GM23338 (cell line): ENCODE data around the gene ACTR5. TPM values are rescaled to one million over a fixed set of nuclear protein-coding genes. Genes with fewer than 3 reads are reported as not detected.

ENCODE experiments used
- ATAC-seq: fragments of 200-7000 bp; cut with Tn5 transposase; 3 replicates; pipeline ENCODE4 v1.9.1; 2020
- DNase-seq: peaks from one replicate; pipeline ENCODE4 v3.0.0-alpha.2; 2015; ENCODE audit warnings: low spot score
- H2AFZ ChIP-seq: fragments of 200-600 bp; sonication (generic); 2 replicates; pipeline ENCODE4 v1.8.0; 2016; ENCODE audit warnings: antibody characterized with exemption, mild to moderate bottlenecking, moderate library complexity
- H3F3A ChIP-seq: fragments of 200-600 bp; sonication (generic); replicated peaks from 2 replicates; pipeline ENCODE4 v1.8.0; 2017; ENCODE audit warnings: antibody characterized with exemption, mixed run types, low read depth
- H3K27ac ChIP-seq: fragments of 200-600 bp; sonication (generic); 2 replicates; pipeline ENCODE4 v1.6.1; 2016; ENCODE audit warnings: low read depth
- H3K27me3 ChIP-seq: fragments of 200-600 bp; sonication (generic); 2 replicates; pipeline ENCODE4 v1.8.0; 2016; ENCODE audit warnings: mild to moderate bottlenecking, mixed run types, moderate library complexity; ENCODE audit not compliant: insufficient read depth
- H3K36me3 ChIP-seq: fragments of 200-600 bp; sonication (generic); 2 replicates; pipeline ENCODE4 v1.8.0; 2016; ENCODE audit warnings: mild to moderate bottlenecking; ENCODE audit not compliant: insufficient read depth
- H3K4me1 ChIP-seq: fragments of 200-600 bp; sonication (generic); 2 replicates; pipeline ENCODE4 v1.8.0; 2016; ENCODE audit warnings: mild to moderate bottlenecking, moderate library complexity; ENCODE audit not compliant: insufficient read depth
- H3K4me2 ChIP-seq: fragments of 200-600 bp; sonication (generic); 2 replicates; pipeline ENCODE4 v1.7.1; 2017; ENCODE audit warnings: mixed run types
- H3K4me3 ChIP-seq: fragments of 200-600 bp; sonication (generic); 2 replicates; pipeline ENCODE4 v1.6.1; 2016; ENCODE audit warnings: mixed run types
- H3K79me2 ChIP-seq: fragments of 200-600 bp; sonication (generic); replicated peaks from 2 replicates; pipeline ENCODE4 v1.8.0; 2017; ENCODE audit warnings: mild to moderate bottlenecking; ENCODE audit not compliant: insufficient read depth
- H3K9me2 ChIP-seq: fragments of 200-600 bp; sonication (generic); 2 replicates; pipeline ENCODE4 v1.8.0; 2017; ENCODE audit not compliant: insufficient read depth
- H4K20me1 ChIP-seq: fragments of 200-600 bp; sonication (generic); replicated peaks from 2 replicates; pipeline ENCODE4 v1.8.0; 2017; ENCODE audit warnings: mild to moderate bottlenecking; ENCODE audit not compliant: insufficient read depth
- H3K27ac Mint-ChIP-seq: 2 replicates; pipeline ENCODE4 v1.8.0; 2020; ENCODE audit warnings: inconsistent platforms, mild to moderate bottlenecking, moderate library complexity, mixed read lengths
- H3K27me3 Mint-ChIP-seq: 3 replicates; pipeline ENCODE4 v1.8.0; 2022; ENCODE audit warnings: low read depth, mild to moderate bottlenecking, moderate library complexity, mixed read lengths, inconsistent platforms; ENCODE audit not compliant: insufficient read depth, poor library complexity
- H3K36me3 Mint-ChIP-seq: 3 replicates; pipeline ENCODE4 v1.8.0; 2021; ENCODE audit warnings: low read depth, mild to moderate bottlenecking, inconsistent platforms, moderate library complexity, mixed read lengths
- H3K4me1 Mint-ChIP-seq: 3 replicates; pipeline ENCODE4 v1.8.0; 2020; ENCODE audit warnings: mild to moderate bottlenecking, inconsistent platforms, mixed read lengths
- H3K4me3 Mint-ChIP-seq: 3 replicates; pipeline ENCODE4 v1.8.0; 2021; ENCODE audit warnings: moderate library complexity, mild to moderate bottlenecking, inconsistent platforms, mixed read lengths
- H3K9me3 Mint-ChIP-seq: 3 replicates; pipeline ENCODE4 v1.8.0; 2020; ENCODE audit warnings: moderate library complexity, mild to moderate bottlenecking, inconsistent platforms, mixed read lengths
- CREB1 ChIP-seq: fragments of 250-450 bp; sonication (Bioruptor Pico); IDR thresholded peaks from 2 replicates; pipeline ENCODE4 v1.5.0; 2020; ENCODE audit warnings: low read depth, mild to moderate bottlenecking, moderate library complexity
- CTCF ChIP-seq, 2 experiments: fragments of 200-600 bp in 1 of 2; sonication (generic) in 1 of 2; conservative IDR thresholded peaks; 2 replicates each; pipeline versions ENCODE4 v1.5.1 to v1.6.1; 2016 to 2017; ENCODE audit warnings: antibody characterized with exemption in 2 of 2, low read depth in 2 of 2, mild to moderate bottlenecking in 2 of 2, moderate library complexity in 1 of 2
- ETS1 ChIP-seq: IDR thresholded peaks from 2 replicates; pipeline ENCODE4 v1.6.1; 2016; ENCODE audit warnings: antibody characterized with exemption
- EZH2 ChIP-seq: fragments of 200-600 bp; sonication (generic); IDR thresholded peaks from one replicate; pipeline ENCODE4 v1.8.0; 2017; ENCODE audit warnings: antibody characterized with exemption, mild to moderate bottlenecking, low read depth; ENCODE audit not compliant: unreplicated experiment
- EZH2phosphoT487 ChIP-seq: fragments of 200-600 bp; sonication (generic); IDR thresholded peaks from one replicate; pipeline ENCODE4 v1.8.1; 2018; ENCODE audit warnings: antibody characterized with exemption; ENCODE audit not compliant: unreplicated experiment
- JUNB ChIP-seq: IDR thresholded peaks from one replicate; pipeline ENCODE4 v1.6.1; 2016; ENCODE audit warnings: antibody characterized with exemption; ENCODE audit not compliant: unreplicated experiment
- NANOG ChIP-seq: IDR thresholded peaks from 2 replicates; pipeline ENCODE4 v1.6.1; 2016; ENCODE audit warnings: antibody characterized with exemption, borderline replicate concordance
- POLR2AphosphoS5 ChIP-seq: IDR thresholded peaks from 2 replicates; pipeline ENCODE4 v1.6.1; 2016; ENCODE audit warnings: antibody characterized with exemption, low read depth
- REST ChIP-seq: IDR thresholded peaks from one replicate; pipeline ENCODE4 v1.6.1; 2018; ENCODE audit warnings: antibody characterized with exemption; ENCODE audit not compliant: unreplicated experiment
- STAT1 ChIP-seq: IDR thresholded peaks from one replicate; pipeline ENCODE4 v1.6.1; 2016; ENCODE audit warnings: antibody characterized with exemption; ENCODE audit not compliant: unreplicated experiment
- ZNF114 ChIP-seq: fragments of 250-450 bp; sonication (Bioruptor Pico); IDR thresholded peaks from 2 replicates; pipeline ENCODE4 v1.5.0; 2020; ENCODE audit warnings: mild to moderate bottlenecking, moderate library complexity
- ZNF331 ChIP-seq: fragments of 250-450 bp; sonication (Bioruptor Pico); IDR thresholded peaks from 2 replicates; pipeline ENCODE4 v1.5.0; 2020; ENCODE audit warnings: low read depth, mild to moderate bottlenecking, moderate library complexity
- ZNF462 ChIP-seq: fragments of 250-450 bp; sonication (Bioruptor Pico); IDR thresholded peaks from 2 replicates; pipeline ENCODE4 v1.5.0; 2020; ENCODE audit warnings: mild to moderate bottlenecking, moderate library complexity
- polyA plus RNA-seq: library from polyadenylated mRNA; unstranded; fragments of >200 nt; fragmentation: Nextera tagmentation; extraction: Ambion mirVana; gene quantifications from 2 replicates; pipeline ENCODE4 v1.2.1, GENCODE V29; 2016
- total RNA-seq: library from RNA; depleted of rRNA; stranded (reverse); fragments of >200 nt; shearing (Covaris generic); gene quantifications from 2 replicates; pipeline ENCODE4 v1.2.3, GENCODE V29; 2014

ACTR5 gene
- total and polyA plus RNA-seq, 2 experiments from 2014 or later, result 8.4 to 21.8 TPM

GRCh38 chr20:38762174-38762573 lies 13.9 kb downstream of the ACTR5 start:
- H3K4me1 Mint-ChIP-seq, result peaks cover 11% of the 10 kb centered on the region; the same call in 2 of the 3 replicates
- H3K36me3 Mint-ChIP-seq, result peaks cover 42% of the 10 kb centered on the region
- H4K20me1 ChIP-seq, result no peaks in the 10 kb centered on the region; the same call in 1 of the 2 replicates
- H3F3A ChIP-seq, result no peaks in the 10 kb centered on the region; the same call in 1 of the 2 replicates
- TF ChIP-seq ZNF462 (CRISPR knock-in tag) (no peak), CREB1 (CRISPR knock-in tag) (no peak), ZNF331 (CRISPR knock-in tag) (no peak), POLR2AphosphoS5 (no peak), EZH2 (no peak), REST (no peak), STAT1 (no peak), CTCF (conservative IDR thresholded peaks at IDR 0.05; ENCODE audit: low read depth in 2 of 2) (no peak), NANOG (no peak), ETS1 (no peak), EZH2phosphoT487 (no peak), ZNF114 (CRISPR knock-in tag) (no peak), JUNB (no peak)
- no peak overlapping the region for H3K4me2 ChIP-seq
- peaks cover 16% of the 10 kb centered on the region; the same call in 1 of the 2 replicates for H3K4me1 ChIP-seq
- H3K27ac Mint-ChIP-seq, result no peak overlapping the region
- H3K4me3 Mint-ChIP-seq, result no peak overlapping the region
- DNase-seq, result no peak
- H3K27me3 Mint-ChIP-seq, result no peaks in the 10 kb centered on the region
- ATAC-seq, result no peak
- no peak overlapping the region for H2AFZ ChIP-seq
- H3K4me3 ChIP-seq, result no peak overlapping the region
- no peak overlapping the region for H3K27ac ChIP-seq
- no peaks in the 10 kb centered on the region for H3K9me3 Mint-ChIP-seq
- H3K27me3 ChIP-seq, result no peaks in the 10 kb centered on the region
- no peaks in the 10 kb centered on the region for H3K9me2 ChIP-seq
- no peaks in the 10 kb centered on the region for H3K79me2 ChIP-seq
- peaks cover 37% of the 10 kb centered on the region; the same call in 1 of the 2 replicates for H3K36me3 ChIP-seq
